Upper lobe of left lung (tissue), 4 donors: ENCODE data around the gene LYPLA2.

Experiments used
- POLR2A ChIP-seq, 4 donors: fragments of 450-650 bp; IDR thresholded peaks; one replicate each; pipeline ENCODE4 v1.5.1; 2016 to 2017; ENCODE audit warnings: antibody characterized with exemption in 4 of 4, mild to moderate bottlenecking in 2 of 4
- POLR2AphosphoS5 ChIP-seq, 2 donors: sonication (generic); formaldehyde crosslinking; IDR thresholded peaks; one replicate each; pipeline ENCODE4 v1.5.1; 2017; ENCODE audit warnings: antibody characterized with exemption in 2 of 2
- TF ChIP-seq, protein P1 (sequence below), 6 experiments: fragments of 450-650 bp in 4 of 6; fragments of 200-600 bp in 2 of 6; sonication (generic) in 2 of 6; IDR thresholded peaks; one replicate each; pipeline ENCODE4 v1.5.1; 2016 to 2019; ENCODE audit warnings: antibody characterized with exemption in 6 of 6

DNA sequence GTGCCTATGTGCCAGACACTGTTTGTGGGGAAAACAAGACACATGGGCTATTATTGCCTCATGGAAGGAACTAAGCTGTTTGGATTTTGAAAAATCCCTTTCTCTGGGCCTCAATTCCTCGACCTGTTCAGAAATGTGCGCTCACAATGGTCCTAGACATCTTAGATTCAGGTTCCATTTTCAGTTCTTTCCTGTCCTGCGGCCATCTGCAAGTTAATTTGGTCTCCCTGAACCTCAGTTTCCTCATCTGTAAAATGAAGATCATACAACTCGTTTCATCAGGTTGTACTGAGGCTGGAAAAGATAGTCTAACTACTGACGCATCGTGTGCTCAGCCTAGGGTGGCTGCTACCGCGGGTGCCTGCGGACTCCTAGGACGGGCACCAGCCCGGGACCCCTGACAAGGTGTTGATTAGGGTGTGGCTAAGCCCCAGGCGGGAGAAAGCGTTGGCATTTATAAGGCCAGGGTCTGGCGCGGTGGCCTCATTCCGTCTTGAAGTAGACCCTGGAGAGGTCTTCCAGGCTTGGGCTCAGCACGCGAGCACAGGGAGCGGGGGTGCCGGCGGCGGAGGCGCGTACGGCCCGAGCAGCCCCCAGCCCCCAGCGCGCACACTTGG, 48.2 kb upstream of the LYPLA2 start:
- TF ChIP-seq, protein P1, sequence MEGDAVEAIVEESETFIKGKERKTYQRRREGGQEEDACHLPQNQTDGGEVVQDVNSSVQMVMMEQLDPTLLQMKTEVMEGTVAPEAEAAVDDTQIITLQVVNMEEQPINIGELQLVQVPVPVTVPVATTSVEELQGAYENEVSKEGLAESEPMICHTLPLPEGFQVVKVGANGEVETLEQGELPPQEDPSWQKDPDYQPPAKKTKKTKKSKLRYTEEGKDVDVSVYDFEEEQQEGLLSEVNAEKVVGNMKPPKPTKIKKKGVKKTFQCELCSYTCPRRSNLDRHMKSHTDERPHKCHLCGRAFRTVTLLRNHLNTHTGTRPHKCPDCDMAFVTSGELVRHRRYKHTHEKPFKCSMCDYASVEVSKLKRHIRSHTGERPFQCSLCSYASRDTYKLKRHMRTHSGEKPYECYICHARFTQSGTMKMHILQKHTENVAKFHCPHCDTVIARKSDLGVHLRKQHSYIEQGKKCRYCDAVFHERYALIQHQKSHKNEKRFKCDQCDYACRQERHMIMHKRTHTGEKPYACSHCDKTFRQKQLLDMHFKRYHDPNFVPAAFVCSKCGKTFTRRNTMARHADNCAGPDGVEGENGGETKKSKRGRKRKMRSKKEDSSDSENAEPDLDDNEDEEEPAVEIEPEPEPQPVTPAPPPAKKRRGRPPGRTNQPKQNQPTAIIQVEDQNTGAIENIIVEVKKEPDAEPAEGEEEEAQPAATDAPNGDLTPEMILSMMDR (IDR thresholded peaks at IDR 0.05): no peak
- TF ChIP-seq POLR2AphosphoS5 (IDR thresholded peaks at IDR 0.05) (no peak), POLR2A (IDR thresholded peaks at IDR 0.05) (no peak)
